Activated T-cell treated with anti-CD3 and anti-CD28 coated beads, Interleukin-2, amount 50 U/mL, for 24 hours (primary cell): Measurements from ENCODE around the gene FBXO7.
A peak's percentile ranks its signal among the peaks of the same experiment; 100 is the strongest.
"Not testable (repeated sequence)": the region's sequence is repeated elsewhere in the genome, so short reads cannot be mapped to it uniquely, and the experiment has no call there.

Experiments used
- DNase-seq: peaks from one replicate; pipeline ENCODE4 v3.0.0-alpha.2; 2020
- H3K27ac Mint-ChIP-seq: 2 replicates; pipeline ENCODE4 v1.8.0; 2020; ENCODE audit warnings: mild to moderate bottlenecking, mixed read lengths
- H3K27me3 Mint-ChIP-seq: 2 replicates; pipeline ENCODE4 v1.8.0; 2020; ENCODE audit warnings: mixed read lengths
- H3K36me3 Mint-ChIP-seq: 2 replicates; pipeline ENCODE4 v1.8.0; 2020; ENCODE audit warnings: low read depth, mixed read lengths
- H3K4me1 Mint-ChIP-seq: 2 replicates; pipeline ENCODE4 v1.8.0; 2020; ENCODE audit warnings: low read depth, mixed read lengths
- H3K4me3 Mint-ChIP-seq: 2 replicates; pipeline ENCODE4 v1.8.0; 2020; ENCODE audit warnings: mild to moderate bottlenecking, moderate library complexity, mixed read lengths
- H3K9me3 Mint-ChIP-seq: 2 replicates; pipeline ENCODE4 v1.8.0; 2020; ENCODE audit warnings: mixed read lengths

Gene FBXO7

DNA sequence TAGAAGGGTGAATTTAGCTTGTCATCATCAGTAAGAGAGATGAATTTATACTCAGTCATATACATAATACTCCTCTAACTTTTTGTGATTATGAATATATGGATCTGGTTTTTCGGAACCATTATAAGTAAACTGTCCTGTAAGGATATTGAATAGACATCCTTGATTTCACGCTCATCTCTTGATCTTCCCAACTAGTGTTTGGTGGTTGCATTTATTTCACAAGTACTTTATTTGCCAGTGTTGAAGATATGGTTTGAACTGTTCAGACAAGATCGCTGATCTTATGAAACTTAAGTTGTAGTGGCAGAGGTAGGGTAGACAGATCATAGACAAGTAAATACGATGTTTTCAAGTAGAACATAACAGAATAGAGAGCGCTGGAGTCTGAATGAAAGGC is 3.0 kb downstream of the FBXO7 start:
- Mint-ChIP-seq H3K27me3 (no peaks in the 10 kb centered on the region), H3K36me3 (peaks cover 39% of the 10 kb centered on the region), H3K4me1 (peaks cover 36% of the 10 kb centered on the region), H3K9me3 (no peaks in the 10 kb centered on the region), H3K4me3 (no peak overlapping the region), H3K27ac (no peak overlapping the region)
- no peak for DNase-seq

DNA sequence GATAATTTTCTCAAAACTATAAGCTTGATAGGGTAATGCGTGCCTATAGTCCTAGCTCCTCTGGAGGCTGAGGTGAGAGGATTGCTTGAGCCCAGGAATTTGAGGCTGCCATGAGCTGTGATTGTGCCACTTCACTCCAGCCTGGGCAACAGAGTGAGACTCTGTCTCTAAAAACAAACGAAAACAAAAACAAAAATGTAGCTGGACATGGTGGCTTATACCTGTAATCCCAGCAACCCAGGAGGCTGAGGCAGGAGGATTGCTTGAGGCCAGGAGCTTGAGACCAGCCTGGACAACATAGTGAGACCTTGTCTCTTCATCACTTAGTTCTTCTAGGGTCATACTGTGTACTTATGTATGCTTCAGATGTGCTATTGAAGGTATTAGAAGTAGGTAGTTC is 3.9 kb downstream of the FBXO7 start:
- not testable (repeated sequence) for H3K27me3 Mint-ChIP-seq, H3K9me3 Mint-ChIP-seq, DNase-seq, H3K4me3 Mint-ChIP-seq
- H3K36me3 Mint-ChIP-seq = peaks cover 39% of the 10 kb centered on the region
- peak overlapping the region; percentile 64 for H3K27ac Mint-ChIP-seq
- H3K4me1 Mint-ChIP-seq = peaks cover 31% of the 10 kb centered on the region

DNA sequence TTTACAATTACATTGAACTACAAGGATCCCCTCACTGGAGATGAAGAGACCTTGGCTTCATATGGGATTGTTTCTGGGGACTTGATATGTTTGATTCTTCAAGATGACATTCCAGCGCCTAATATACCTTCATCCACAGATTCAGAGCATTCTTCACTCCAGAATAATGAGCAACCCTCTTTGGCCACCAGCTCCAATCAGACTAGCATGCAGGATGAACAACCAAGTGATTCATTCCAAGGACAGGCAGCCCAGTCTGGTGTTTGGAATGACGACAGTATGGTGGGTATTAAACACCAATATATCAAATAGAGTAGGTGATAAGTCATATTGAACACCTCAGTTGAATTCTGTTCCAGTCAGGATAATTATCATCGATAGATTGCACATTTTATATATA is 4.4 kb downstream of the FBXO7 start:
- Mint-ChIP-seq H3K9me3 (no peaks in the 10 kb centered on the region), H3K27ac (peak overlapping the region; percentile 64), H3K27me3 (no peaks in the 10 kb centered on the region), H3K36me3 (peaks cover 39% of the 10 kb centered on the region), H3K4me1 (peaks cover 27% of the 10 kb centered on the region), H3K4me3 (no peak overlapping the region)
- no peak for DNase-seq

DNA sequence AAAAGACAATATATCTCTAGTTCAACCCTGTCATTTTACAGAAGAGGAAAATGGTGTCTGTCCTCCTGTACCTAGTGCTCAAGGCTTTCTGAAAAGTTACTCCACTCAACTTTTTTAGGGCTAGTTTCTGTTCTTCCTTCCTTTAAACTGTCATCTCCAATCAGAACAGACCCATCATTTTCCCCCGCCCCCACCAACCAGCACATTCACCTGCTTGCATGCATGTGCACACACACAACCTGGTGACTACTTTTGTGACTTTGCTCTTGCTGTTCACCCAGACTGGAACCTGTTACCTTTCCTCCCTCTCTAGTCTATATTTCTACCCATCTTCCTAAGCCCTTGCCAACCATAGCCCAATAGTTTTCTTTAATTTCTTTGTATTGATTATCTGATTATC is 5.6 kb downstream of the FBXO7 start:
- Mint-ChIP-seq H3K4me3 (no peak overlapping the region), H3K36me3 (peaks cover 41% of the 10 kb centered on the region), H3K27ac (peak overlapping the region; percentile 83), H3K27me3 (no peaks in the 10 kb centered on the region), H3K4me1 (peaks cover 26% of the 10 kb centered on the region), H3K9me3 (no peaks in the 10 kb centered on the region)
- no peak for DNase-seq

DNA sequence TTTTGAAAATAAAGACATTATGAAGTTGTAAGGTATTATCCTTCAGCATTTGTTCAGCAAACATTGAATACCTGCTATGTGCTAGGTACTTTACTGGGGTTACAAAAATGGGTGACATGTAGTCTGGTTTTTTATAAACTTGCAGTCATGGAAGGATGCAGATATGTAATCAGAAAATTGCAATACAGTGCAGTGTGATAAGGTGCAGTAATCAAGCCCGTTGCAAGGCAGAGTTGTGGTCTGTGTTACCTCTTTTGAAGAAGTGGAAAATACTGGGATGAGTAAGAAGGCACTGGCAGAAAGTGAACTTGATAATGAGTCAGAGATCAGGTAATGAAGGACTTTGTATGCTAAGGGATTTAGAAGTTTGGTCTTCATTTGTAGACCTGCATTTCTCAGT is 8.1 kb downstream of the FBXO7 start:
- H3K36me3 Mint-ChIP-seq = peaks cover 58% of the 10 kb centered on the region
- no peak overlapping the region for H3K4me3 Mint-ChIP-seq
- no peaks in the 10 kb centered on the region for H3K9me3 Mint-ChIP-seq
- no peak for DNase-seq
- peaks cover 25% of the 10 kb centered on the region for H3K4me1 Mint-ChIP-seq
- no peak overlapping the region for H3K27ac Mint-ChIP-seq
- H3K27me3 Mint-ChIP-seq = no peaks in the 10 kb centered on the region

DNA sequence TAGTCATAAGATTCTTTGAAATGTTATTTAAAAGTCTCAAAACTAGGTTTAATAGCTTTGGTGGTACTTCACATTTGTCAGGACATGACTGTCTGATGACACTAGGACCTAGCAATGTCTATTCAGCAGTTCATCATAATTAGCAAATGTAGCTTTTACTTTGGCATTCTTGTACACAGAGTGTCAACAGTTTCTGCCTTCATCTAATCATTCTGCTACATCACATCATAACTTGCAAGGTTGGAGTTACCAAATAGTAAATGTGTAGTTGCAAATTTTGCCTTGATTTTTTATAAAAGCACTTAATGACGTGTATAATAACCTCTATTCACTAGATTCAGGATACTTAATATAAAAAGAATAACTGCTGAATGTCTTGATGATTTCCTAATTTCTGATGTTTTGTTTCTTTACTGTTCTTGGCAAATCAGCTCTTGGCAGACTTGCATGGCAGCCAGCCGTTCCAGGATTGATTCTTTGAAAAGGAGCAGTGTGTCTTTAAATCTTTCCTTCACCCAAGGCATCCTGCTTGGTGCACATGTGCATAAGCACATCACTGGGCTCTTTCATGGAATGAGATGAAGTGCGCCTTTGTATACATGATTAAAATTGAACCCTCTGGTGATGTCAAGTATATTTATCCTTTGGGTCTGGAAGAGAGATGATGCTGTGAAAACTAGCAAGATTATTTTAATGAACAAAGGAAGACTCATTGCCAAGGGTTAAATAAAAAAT is 12.2 kb downstream of the FBXO7 start:
- Mint-ChIP-seq H3K27me3 (no peaks in the 10 kb centered on the region), H3K9me3 (no peaks in the 10 kb centered on the region), H3K4me1 (peaks cover 7% of the 10 kb centered on the region), H3K4me3 (no peak overlapping the region), H3K36me3 (peaks cover 72% of the 10 kb centered on the region), H3K27ac (peak overlapping the region; percentile 68)
- DNase-seq = no peak

DNA sequence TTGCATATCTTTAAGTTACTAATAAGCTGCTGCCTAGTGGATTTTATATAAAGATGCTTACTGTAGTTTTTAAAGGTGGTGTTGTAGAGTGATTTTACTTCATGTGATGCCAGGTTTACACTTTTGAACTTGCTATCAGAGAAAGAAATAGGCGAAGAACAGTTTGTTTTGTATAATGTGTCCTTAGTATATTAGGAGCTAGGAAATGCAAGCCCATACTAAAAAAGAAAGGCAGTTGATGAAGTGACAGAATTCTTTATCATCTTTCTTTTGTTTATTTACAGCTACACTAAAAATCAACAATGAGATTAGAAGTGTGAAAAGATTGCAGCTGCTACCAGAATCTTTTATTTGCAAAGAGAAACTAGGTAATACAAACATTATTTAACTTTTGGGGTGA is 12.8 kb downstream of the FBXO7 start:
- DNase-seq = no peak
- H3K4me3 Mint-ChIP-seq = no peak overlapping the region
- H3K4me1 Mint-ChIP-seq = peaks cover 7% of the 10 kb centered on the region
- peak overlapping the region; percentile 47 for H3K27ac Mint-ChIP-seq
- H3K36me3 Mint-ChIP-seq = peaks cover 76% of the 10 kb centered on the region
- H3K9me3 Mint-ChIP-seq = no peaks in the 10 kb centered on the region
- no peaks in the 10 kb centered on the region for H3K27me3 Mint-ChIP-seq

DNA sequence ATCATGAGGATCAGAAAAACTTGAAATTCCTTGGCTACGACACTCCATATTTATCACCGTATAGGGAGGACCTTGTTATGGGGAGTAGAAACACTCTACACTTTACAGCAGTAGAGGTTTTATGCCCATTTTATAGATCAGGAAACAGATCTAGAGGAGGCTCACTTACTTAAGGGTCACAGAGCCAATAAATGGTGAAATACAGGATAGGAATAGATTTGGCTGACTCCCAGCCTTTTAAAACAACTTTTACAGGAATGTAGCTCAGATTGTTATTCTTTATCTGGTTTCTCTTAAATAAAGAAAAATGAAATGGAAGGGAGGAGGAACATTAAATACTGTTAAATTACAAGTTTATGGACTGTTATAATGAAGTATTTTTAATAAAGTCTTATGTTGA is 14.8 kb downstream of the FBXO7 start:
- Mint-ChIP-seq H3K27ac (peak overlapping the region; percentile 2), H3K36me3 (peaks cover 94% of the 10 kb centered on the region), H3K4me1 (peaks cover 7% of the 10 kb centered on the region), H3K4me3 (no peak overlapping the region), H3K9me3 (no peaks in the 10 kb centered on the region), H3K27me3 (no peaks in the 10 kb centered on the region)
- DNase-seq = no peak

DNA sequence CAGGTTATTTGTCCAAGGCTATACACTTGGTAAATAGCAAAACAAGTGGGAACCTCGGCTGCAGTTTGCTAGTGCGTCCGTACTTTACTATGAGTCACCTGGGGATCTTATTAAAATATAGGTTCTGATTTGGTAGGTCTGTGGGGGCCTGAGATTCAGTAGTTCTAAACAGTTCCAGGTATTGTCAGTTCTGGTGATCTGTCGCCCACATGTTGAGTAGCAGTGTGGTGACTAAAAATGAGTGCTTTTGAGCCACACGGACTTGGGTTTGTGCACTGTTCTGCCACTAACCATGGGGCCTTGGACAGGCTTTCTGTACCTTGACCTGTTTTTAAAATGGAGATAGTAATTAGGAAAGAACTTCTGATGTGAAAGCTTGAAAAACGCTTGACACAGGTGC is 15.7 kb downstream of the FBXO7 start:
- peaks cover 98% of the 10 kb centered on the region for H3K36me3 Mint-ChIP-seq
- no peaks in the 10 kb centered on the region for H3K9me3 Mint-ChIP-seq
- H3K4me3 Mint-ChIP-seq = no peak overlapping the region

DNA sequence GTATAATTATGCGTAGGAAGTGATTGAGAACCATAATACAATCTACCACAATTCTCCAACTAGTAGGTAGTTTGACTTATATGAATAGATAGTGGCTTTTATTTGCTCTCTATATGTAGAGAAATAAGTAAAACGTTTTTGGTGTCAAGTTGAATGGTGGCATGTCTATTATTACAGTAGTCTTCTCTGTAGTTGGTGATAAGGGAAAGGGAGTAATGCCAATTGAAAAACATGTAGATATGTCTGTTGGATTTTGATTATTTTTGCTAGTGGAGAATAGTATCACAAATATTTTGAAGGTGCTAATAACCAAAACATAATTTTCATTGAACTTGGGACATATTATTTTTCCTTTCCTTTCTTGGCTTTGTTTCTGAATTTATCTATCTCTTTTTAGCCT is 17.5 kb downstream of the FBXO7 start:
- Mint-ChIP-seq H3K9me3 (no peaks in the 10 kb centered on the region), H3K4me1 (no peaks in the 10 kb centered on the region), H3K36me3 (peaks cover 95% of the 10 kb centered on the region), H3K27me3 (no peaks in the 10 kb centered on the region), H3K4me3 (no peak overlapping the region), H3K27ac (no peak overlapping the region)
- DNase-seq = no peak

More for the DNA sequence above, 15.7 kb downstream of the FBXO7 start:
- Mint-ChIP-seq H3K4me1 (peaks cover 7% of the 10 kb centered on the region), H3K27me3 (no peaks in the 10 kb centered on the region), H3K27ac (peak overlapping the region; percentile 23)
- no peak for DNase-seq

DNA sequence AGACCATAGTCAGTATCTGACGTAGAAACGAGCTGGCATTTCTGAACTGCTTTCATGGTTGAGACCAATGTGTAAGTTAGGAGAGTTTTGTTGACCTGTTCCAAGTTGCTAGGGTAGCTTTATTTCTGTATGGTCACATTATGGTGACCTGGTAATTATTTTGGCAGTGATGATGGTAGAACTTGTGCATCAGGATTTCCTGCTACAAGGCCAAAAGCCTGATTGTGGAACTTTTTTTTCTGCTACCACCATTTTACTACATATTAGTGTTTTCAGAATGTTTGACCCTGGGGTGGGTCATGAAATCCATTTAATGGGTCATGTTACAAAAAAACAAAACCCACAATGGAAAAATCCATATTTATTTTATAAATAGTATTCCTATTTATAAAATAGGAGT is 18.9 kb downstream of the FBXO7 start:
- Mint-ChIP-seq H3K9me3 (no peaks in the 10 kb centered on the region), H3K27me3 (no peaks in the 10 kb centered on the region), H3K4me3 (no peak overlapping the region), H3K36me3 (peaks cover 95% of the 10 kb centered on the region), H3K27ac (peak overlapping the region; percentile 58), H3K4me1 (no peaks in the 10 kb centered on the region)
- no peak for DNase-seq

DNA sequence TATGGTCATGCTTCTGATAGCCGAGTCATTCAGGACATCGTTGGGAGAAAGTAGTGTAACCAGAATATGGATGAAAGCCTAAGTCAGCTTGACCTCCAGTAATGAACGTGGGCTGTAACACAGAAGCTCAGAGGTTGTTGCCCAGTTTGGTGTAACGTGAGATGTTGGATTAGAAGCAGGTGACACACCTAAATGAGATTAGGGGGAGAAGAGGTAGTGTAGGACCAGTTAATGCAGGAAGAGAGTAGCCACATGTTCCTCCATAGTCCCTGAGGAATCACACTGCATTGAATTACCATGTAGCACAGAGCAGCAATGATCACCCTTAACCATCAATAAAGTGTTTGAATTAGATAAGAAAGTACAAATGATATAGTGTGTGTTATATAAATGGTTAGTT is 20.4 kb downstream of the FBXO7 start:
- DNase-seq = no peak
- Mint-ChIP-seq H3K27me3 (no peaks in the 10 kb centered on the region), H3K4me1 (no peaks in the 10 kb centered on the region), H3K9me3 (no peaks in the 10 kb centered on the region), H3K27ac (peak overlapping the region; percentile 35), H3K36me3 (peaks cover 95% of the 10 kb centered on the region), H3K4me3 (no peak overlapping the region)

DNA sequence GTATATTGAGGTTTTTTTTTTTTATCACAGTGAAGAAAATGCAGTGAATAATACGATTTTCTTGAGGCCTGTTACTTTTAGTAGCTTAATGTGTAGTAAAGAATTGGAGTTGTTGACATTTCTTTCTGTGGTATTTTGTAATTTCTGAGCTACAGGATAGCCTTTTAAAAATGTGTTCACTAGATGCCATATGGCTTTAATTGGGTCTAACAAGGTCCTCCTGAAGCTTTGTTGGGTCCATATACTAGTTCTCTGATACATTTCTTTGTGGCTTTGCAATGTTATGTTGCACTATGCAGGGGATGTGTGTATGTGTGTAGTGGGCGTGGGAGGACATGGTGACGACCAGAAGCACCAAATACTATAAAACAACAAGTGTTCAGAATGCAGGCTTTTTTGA is 25.1 kb downstream of the FBXO7 start:
- Mint-ChIP-seq H3K27ac (peak overlapping the region; percentile 29), H3K36me3 (peaks cover 56% of the 10 kb centered on the region), H3K9me3 (no peaks in the 10 kb centered on the region), H3K4me3 (no peak overlapping the region), H3K4me1 (no peaks in the 10 kb centered on the region), H3K27me3 (no peaks in the 10 kb centered on the region)
- DNase-seq = no peak

DNA sequence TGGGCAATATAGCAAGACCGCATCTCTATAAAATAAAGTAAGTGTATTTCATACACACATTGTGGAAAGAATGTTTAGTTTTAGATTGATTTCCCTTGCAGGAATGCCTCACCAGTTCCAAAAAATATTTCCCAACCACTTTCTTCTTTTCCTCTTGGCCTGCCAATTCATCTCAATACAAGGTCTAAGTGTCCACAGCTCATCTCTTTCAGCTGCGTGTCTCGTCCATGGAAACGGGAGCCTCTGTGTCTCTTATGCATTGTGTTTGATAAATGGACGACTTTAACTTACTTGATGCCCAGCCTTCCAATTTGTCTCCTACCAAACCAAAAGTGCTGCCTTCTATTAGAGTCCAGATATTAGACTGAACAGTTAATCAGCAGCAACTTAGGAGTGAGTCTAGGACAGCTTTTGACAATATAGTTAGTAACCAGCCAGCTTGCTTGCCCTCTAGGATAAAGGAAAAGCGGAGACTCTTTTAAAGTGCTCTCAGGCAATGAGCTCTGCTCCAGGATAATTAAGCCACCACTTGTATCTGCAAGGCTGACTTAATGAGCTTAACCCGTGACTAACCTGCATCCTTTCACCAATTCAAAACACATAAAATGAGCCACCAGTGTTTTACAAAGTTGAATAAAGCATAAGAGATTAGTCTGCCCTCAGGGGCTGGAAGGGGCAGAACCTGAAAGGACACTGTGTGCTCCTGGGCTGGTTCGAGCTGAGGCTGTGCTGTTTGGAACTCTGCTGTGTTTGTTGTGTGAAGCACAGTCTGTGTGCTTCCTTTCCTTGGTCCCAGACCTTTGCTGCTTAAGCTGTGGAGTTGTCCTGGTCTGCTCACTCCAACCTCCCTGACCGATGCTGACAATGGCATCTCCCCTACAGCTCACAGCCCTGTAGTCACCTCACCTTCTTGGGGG is 27.5 kb downstream of the FBXO7 start:
- H3K4me3 Mint-ChIP-seq = no peak overlapping the region
- no peak for DNase-seq
- peaks cover 34% of the 10 kb centered on the region for H3K36me3 Mint-ChIP-seq
- H3K27me3 Mint-ChIP-seq = no peaks in the 10 kb centered on the region
- H3K27ac Mint-ChIP-seq = no peak overlapping the region
- H3K4me1 Mint-ChIP-seq = no peaks in the 10 kb centered on the region
- H3K9me3 Mint-ChIP-seq = no peaks in the 10 kb centered on the region

DNA sequence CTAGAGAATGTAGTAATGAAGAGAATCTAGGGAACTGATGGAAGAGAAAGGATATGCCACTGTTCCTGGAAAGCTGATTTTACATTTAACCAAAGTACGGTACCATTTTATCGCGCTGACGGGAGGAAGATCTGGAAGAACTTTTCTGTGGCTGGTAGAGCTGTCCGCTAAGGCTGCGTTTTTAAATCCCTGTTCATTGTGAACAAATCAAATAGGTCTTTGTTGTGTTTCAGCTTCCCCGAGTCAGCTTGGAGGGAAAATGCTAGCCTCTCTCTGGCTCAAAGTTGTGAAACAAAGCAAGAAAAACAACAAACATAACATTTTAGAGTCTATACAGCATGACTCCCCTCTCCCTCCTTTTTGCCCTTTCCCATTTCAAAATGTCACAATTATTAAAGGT is 34.4 kb downstream of the FBXO7 start:
- Mint-ChIP-seq H3K4me3 (no peak overlapping the region), H3K4me1 (no peaks in the 10 kb centered on the region), H3K36me3 (no peaks in the 10 kb centered on the region), H3K9me3 (no peaks in the 10 kb centered on the region), H3K27ac (no peak overlapping the region), H3K27me3 (no peaks in the 10 kb centered on the region)
- DNase-seq = no peak
